C4-2B (cell line): Measurements from ENCODE around the gene FIGNL1.

Experiments used
- H3K27ac ChIP-seq: fragments of 450-650 bp; 2 replicates; pipeline ENCODE4 v1.5.1; 2017
- CTCF ChIP-seq: fragments of 450-650 bp; conservative IDR thresholded peaks from 2 replicates; pipeline ENCODE4 v1.5.1; 2017; ENCODE audit warnings: mild to moderate bottlenecking
- ZFX ChIP-seq: fragments of 450-650 bp; IDR thresholded peaks from 2 replicates; pipeline ENCODE4 v1.6.1; 2017

FIGNL1 gene

GRCh38 chr7:50426280-50427045, 23.7 kb downstream of the FIGNL1 start:
- TF ChIP-seq ZFX (no peak), CTCF (no peak)
- H3K27ac ChIP-seq, result no peak overlapping the region

DNA sequence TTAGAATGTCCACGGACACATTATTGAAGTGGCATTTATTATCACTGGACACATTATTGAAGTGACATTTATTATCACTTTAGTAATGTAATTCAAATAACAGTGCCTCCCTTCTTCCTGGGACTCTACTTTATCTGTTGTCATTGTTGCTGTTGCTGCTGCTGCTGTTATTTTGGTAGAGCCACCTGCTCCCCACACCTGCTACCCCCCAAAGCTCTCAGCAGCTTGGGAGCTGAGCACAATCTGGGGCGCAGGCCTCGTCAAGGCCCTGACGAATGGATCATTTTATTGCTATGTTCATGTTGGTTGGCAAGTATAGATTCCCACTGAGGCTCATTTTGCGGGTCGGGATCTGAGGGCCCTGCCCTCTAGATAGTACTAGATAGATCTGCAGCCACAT, 24.8 kb downstream of the FIGNL1 start:
- no peak for TF ChIP-seq CTCF
- no peak for TF ChIP-seq ZFX
- no peak overlapping the region for H3K27ac ChIP-seq

GRCh38 chr7:50423860-50424259, 26.3 kb downstream of the FIGNL1 start:
- H3K27ac ChIP-seq, result no peak overlapping the region
- TF ChIP-seq CTCF (no peak), ZFX (no peak)

GRCh38 chr7:50422858-50423257, 27.3 kb downstream of the FIGNL1 start:
- TF ChIP-seq ZFX (no peak), CTCF (no peak)
- no peak overlapping the region for H3K27ac ChIP-seq

- no peak for TF ChIP-seq CTCF
- no peak for TF ChIP-seq ZFX
- no peak overlapping the region for H3K27ac ChIP-seq
Observed at GRCh38 chr7:50421043-50421442, 29.1 kb downstream of the FIGNL1 start.

DNA sequence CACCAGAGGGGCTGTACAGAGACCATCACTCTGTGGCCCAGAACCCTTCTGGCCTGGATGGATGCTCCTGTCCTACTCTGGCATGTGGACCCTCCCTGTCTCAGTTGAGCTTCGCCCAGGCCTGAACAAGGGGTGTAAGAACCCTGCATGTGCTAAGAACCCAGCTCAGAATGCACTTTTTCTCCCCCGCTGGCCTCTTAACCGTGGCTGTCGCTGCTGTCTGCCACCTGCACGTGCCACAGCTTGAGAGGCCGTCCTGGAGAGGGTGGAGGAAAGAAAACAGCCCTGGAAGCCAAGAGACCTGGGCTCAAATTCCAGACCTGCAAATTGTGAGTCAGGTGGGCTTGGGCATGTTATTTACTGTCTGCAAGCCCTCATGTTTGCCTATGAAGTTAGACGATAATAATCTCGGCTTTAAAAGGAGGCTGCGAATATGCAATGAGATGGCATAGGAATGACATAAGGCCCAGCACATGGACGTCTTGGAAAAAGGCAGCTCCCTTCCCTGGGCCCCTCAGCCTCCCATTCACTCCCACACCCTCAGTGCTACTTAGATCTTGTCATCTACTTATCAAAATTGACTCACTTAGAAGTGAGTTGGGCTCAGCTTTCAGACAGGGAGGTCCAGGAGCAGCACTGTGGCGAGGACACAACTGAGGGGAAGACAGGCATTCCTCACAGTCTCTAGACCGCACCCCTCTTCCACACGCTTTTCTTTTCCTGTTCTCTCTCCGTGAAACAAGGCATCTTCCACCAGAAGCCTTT, 31.4 kb downstream of the FIGNL1 start:
- no peak overlapping the region for H3K27ac ChIP-seq
- no peak for TF ChIP-seq ZFX
- TF ChIP-seq CTCF, result 0 out of 2 replicates have a peak, but pooled peaks have one; percentile 25

DNA sequence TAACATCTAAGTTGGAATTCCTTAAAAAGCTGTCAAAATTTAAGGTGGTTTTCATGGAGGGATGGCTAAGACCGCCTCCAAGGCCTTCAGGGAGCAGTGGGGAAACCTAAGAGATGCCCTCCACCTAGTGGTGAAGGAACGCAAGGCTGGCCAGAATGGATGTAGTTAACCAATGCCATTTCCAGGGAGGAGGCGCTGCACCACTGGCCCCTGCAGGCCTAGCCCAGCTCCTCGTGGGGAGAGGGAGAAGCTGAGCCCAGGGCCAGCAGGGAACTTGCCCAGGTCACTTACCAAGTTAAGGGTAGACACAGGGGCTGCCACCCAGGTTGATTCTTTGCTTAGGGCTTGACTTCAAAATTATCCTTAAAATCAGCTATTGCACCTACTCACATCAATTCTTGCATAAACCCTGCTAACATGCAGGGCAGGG, 32.0 kb downstream of the FIGNL1 start:
- no peak overlapping the region for H3K27ac ChIP-seq
- no peak for TF ChIP-seq ZFX
- peak; percentile 97 for TF ChIP-seq CTCF
